Measurements from ENCODE around the gene XXYLT1.

The XXYLT1 gene

DNA sequence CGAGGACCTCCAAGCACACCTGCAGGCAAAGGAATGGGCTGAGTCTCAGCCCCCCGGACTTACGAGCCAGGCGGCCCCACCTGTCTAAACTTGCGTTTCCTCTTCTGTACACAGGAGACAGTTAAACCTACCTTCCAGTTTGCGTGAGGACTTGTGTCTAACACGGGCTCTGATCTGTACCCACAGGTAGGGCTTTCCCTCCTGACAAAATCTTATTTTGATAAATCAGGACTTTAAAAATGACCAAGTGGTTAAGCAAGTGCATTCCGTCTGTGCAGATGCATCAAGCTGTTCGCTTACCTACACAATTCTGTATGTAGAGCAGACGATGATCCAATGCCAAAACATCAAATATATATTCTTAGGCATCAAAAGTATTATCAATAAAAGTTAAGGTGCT is 238.0 kb downstream of the XXYLT1 start:
- no peaks in the 10 kb centered on the region for H3K27me3 ChIP-seq (ENCODE audit: insufficient read depth, poor library complexity, severe bottlenecking)
- peak overlapping the region; percentile 21 for H3K27ac ChIP-seq (ENCODE audit: poor library complexity, severe bottlenecking)
- H3K4me3 ChIP-seq (ENCODE audit: severe bottlenecking) = no peak overlapping the region
- ATAC-seq (ENCODE audit: low read depth) = no peak
- TF ChIP-seq, protein P1, sequence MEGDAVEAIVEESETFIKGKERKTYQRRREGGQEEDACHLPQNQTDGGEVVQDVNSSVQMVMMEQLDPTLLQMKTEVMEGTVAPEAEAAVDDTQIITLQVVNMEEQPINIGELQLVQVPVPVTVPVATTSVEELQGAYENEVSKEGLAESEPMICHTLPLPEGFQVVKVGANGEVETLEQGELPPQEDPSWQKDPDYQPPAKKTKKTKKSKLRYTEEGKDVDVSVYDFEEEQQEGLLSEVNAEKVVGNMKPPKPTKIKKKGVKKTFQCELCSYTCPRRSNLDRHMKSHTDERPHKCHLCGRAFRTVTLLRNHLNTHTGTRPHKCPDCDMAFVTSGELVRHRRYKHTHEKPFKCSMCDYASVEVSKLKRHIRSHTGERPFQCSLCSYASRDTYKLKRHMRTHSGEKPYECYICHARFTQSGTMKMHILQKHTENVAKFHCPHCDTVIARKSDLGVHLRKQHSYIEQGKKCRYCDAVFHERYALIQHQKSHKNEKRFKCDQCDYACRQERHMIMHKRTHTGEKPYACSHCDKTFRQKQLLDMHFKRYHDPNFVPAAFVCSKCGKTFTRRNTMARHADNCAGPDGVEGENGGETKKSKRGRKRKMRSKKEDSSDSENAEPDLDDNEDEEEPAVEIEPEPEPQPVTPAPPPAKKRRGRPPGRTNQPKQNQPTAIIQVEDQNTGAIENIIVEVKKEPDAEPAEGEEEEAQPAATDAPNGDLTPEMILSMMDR (IDR thresholded peaks at IDR 0.05; ENCODE audit: poor library complexity, severe bottlenecking) = no peak
- H3K36me3 ChIP-seq (ENCODE audit: low read depth) = no peaks in the 10 kb centered on the region
- H3K4me1 ChIP-seq (ENCODE audit: insufficient read depth, poor library complexity, severe bottlenecking) = peaks cover 37% of the 10 kb centered on the region
- no peak for DNase-seq (ENCODE audit: low spot score)
- H3K9me3 ChIP-seq (ENCODE audit: severe bottlenecking) = no peaks in the 10 kb centered on the region

DNA sequence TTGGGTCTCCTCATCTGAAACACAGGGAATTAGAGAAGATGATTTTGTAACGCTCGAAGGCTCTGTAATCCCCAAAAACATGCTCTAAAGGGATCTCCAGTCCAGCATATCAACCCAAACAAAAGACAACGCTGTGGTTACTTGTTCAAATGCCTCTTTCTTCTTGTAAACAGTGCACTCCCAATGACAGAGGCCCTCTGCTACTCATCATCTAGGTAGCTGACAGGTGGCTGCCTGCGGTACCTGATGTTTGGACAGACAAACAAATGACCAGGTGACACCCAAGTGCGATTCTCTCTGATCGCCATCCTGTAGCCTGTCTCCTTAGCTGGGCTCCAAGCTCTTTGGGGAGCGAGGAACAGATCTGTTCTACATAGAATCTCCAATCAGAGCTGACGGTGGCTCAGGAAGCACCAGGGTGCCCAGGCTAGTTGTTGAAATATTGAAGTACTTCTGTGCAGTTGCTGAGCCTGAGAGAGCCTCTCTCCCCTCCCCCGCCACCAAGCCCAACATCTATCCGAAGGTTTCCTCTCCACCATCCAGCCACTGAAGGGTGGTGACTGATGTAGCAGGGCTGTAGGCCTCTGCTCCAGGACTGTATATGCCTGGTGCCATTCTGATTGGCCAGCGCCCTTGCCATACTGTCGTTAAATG is 238.7 kb downstream of the XXYLT1 start:
- Histone ChIP-seq H3K27me3 (ENCODE audit: insufficient read depth, poor library complexity, severe bottlenecking) (no peaks in the 10 kb centered on the region), H3K4me1 (ENCODE audit: insufficient read depth, poor library complexity, severe bottlenecking) (peaks cover 37% of the 10 kb centered on the region), H3K36me3 (ENCODE audit: low read depth) (no peaks in the 10 kb centered on the region), H3K9me3 (ENCODE audit: severe bottlenecking) (no peaks in the 10 kb centered on the region), H3K27ac (ENCODE audit: poor library complexity, severe bottlenecking) (peak overlapping the region; percentile 94), H3K4me3 (ENCODE audit: severe bottlenecking) (no peak overlapping the region)
- DNase-seq (ENCODE audit: low spot score) (no peak), ATAC-seq (ENCODE audit: low read depth) (no peak)
- TF ChIP-seq, protein P1 (IDR thresholded peaks at IDR 0.05; ENCODE audit: poor library complexity, severe bottlenecking) = no peak

DNA sequence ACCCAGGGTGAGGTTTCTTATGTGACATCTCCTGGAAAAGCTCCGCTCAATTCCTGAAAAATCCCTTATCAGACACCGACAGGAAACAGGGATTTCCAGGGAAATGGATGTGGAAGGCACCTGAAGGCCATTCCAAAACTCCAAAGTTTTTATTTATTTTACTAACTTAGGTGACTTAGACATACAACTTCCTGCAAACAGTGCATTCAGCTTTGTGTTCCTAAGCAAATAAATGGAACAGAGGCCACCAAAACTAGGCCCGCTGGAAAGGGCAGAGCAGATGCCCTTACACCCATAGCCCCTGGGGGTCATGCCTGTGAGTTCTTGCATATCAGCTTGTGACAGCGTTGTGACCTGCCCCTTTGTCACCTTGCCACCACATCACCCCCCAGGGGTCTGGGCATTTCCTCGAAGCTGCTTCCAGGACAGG is 239.4 kb downstream of the XXYLT1 start:
- no peaks in the 10 kb centered on the region for H3K36me3 ChIP-seq (ENCODE audit: low read depth)
- H3K27ac ChIP-seq (ENCODE audit: poor library complexity, severe bottlenecking) = peak overlapping the region; percentile 94
- peaks cover 37% of the 10 kb centered on the region for H3K4me1 ChIP-seq (ENCODE audit: insufficient read depth, poor library complexity, severe bottlenecking)
- H3K27me3 ChIP-seq (ENCODE audit: insufficient read depth, poor library complexity, severe bottlenecking) = no peaks in the 10 kb centered on the region
- ATAC-seq (ENCODE audit: low read depth) (no peak), DNase-seq (ENCODE audit: low spot score) (no peak)
- no peak overlapping the region for H3K4me3 ChIP-seq (ENCODE audit: severe bottlenecking)
- no peaks in the 10 kb centered on the region for H3K9me3 ChIP-seq (ENCODE audit: severe bottlenecking)
- TF ChIP-seq, protein P1 (IDR thresholded peaks at IDR 0.05; ENCODE audit: poor library complexity, severe bottlenecking) = no peak

DNA sequence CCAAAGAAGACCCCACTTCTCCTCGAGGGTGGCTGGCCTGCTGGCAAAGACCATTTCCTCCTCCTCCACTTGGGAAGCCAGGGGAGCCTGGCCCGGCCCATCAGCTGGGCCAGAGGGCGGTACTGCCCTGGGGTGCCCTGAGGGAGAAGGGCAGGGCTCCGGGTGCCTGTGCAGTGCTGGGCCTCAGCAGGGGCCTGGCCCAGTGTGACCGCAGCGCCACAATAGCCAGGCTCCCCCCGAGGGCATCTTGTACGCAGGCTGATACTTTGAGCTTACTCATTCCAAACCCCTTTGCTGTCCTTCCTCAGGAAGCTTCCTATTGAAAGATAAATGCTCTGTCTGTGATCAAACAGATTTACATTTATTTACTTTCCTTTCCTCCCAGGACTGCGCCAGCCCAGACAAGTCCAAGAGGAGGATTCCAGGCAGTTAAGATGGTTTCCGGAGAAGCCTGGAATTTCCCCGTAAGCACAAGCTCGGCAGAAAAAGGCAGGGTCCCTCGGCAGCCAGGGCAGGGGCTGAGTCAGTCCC is 240.1 kb downstream of the XXYLT1 start:
- peak overlapping the region; percentile 94 for H3K27ac ChIP-seq (ENCODE audit: poor library complexity, severe bottlenecking)
- H3K4me3 ChIP-seq (ENCODE audit: severe bottlenecking) = no peak overlapping the region
- TF ChIP-seq, protein P1 (IDR thresholded peaks at IDR 0.05; ENCODE audit: poor library complexity, severe bottlenecking) = no peak
- peaks cover 37% of the 10 kb centered on the region for H3K4me1 ChIP-seq (ENCODE audit: insufficient read depth, poor library complexity, severe bottlenecking)
- H3K36me3 ChIP-seq (ENCODE audit: low read depth) = no peaks in the 10 kb centered on the region
- no peaks in the 10 kb centered on the region for H3K9me3 ChIP-seq (ENCODE audit: severe bottlenecking)
- ATAC-seq (ENCODE audit: low read depth) = peak; percentile 93
- DNase-seq (ENCODE audit: low spot score) = peak; percentile 91
- no peaks in the 10 kb centered on the region for H3K27me3 ChIP-seq (ENCODE audit: insufficient read depth, poor library complexity, severe bottlenecking)

All from RWPE2 (cell line).